ENCODE results near the gene UBLCP1. TPM values are rescaled to one million over a fixed set of nuclear protein-coding genes. Genes with fewer than 3 reads are reported as not detected.

The UBLCP1 gene
- total RNA-seq, 2 experiments from 2014 or later: 11.3 to 24.9 TPM

DNA sequence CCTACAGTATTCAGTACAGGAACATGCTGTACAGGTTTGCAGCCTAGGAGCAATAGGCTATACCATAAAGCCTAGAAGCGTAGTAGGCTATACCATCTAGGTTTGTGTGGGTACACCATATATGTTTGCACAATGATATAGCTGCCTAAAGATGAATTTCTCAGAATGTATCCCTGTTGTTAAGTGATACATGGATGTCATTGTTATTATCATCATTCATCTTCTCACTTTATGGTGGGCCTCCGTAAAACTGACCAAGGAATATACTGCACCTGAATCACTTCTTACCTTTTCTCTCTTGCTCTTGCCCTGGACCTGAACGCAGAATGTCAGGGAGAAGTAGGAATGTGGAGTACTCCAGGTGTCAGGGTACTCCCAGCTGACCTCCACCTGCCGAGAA lies 55.4 kb downstream of the UBLCP1 start:
- no peak overlapping the region for H3K27ac ChIP-seq (ENCODE audit: low read depth, low read length, poor library complexity, severe bottlenecking)
- H2AFZ ChIP-seq (ENCODE audit: low read length): no peak overlapping the region
- H3K4me1 ChIP-seq (ENCODE audit: insufficient read depth, low read length, poor library complexity, severe bottlenecking): no peaks in the 10 kb centered on the region
- no peak for DNase-seq (ENCODE audit: low spot score)
- no peak overlapping the region for H3K4me2 ChIP-seq (ENCODE audit: low read length)
- ChIA-PET POLR2A (interaction anchor here (0.5 kb wide), 1 partner anchor 332 kb away, joined by 3 read pairs; no protein-coding TSS in a partner anchor), CTCF (ENCODE audit: unreplicated experiment) (interaction anchor here (1.5 kb wide), 1 partner anchor 163 kb away, joined by 4 read pairs; no protein-coding TSS in a partner anchor)
- H4K20me1 ChIP-seq (ENCODE audit: insufficient read depth, low read length): no peaks in the 10 kb centered on the region
- no TSS peak for BruUV-seq (replicated peaks)
- intact Hi-C loops (cut with micrococcal nuclease; ENCODE audit: unreplicated experiment): no loop called here
- H3K9me3 ChIP-seq (ENCODE audit: low read length): no peaks in the 10 kb centered on the region
- TF ChIP-seq, protein P1, sequence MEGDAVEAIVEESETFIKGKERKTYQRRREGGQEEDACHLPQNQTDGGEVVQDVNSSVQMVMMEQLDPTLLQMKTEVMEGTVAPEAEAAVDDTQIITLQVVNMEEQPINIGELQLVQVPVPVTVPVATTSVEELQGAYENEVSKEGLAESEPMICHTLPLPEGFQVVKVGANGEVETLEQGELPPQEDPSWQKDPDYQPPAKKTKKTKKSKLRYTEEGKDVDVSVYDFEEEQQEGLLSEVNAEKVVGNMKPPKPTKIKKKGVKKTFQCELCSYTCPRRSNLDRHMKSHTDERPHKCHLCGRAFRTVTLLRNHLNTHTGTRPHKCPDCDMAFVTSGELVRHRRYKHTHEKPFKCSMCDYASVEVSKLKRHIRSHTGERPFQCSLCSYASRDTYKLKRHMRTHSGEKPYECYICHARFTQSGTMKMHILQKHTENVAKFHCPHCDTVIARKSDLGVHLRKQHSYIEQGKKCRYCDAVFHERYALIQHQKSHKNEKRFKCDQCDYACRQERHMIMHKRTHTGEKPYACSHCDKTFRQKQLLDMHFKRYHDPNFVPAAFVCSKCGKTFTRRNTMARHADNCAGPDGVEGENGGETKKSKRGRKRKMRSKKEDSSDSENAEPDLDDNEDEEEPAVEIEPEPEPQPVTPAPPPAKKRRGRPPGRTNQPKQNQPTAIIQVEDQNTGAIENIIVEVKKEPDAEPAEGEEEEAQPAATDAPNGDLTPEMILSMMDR (conservative IDR thresholded peaks at IDR 0.05; ENCODE audit: low read length): no peak
- TF ChIP-seq EZH2phosphoT487 (IDR thresholded peaks at IDR 0.05; ENCODE audit: borderline replicate concordance, low read depth, low read length): no peak
- H3K9me2 ChIP-seq (ENCODE audit: insufficient read depth, low read length): no peaks in the 10 kb centered on the region
- H3K36me3 ChIP-seq (ENCODE audit: insufficient read depth, low read length): no peaks in the 10 kb centered on the region
- H3K4me3 ChIP-seq (ENCODE audit: low read depth, low read length, poor library complexity, severe bottlenecking): no peak overlapping the region
- H3K79me2 ChIP-seq (ENCODE audit: insufficient read depth, low read depth, low read length): no peaks in the 10 kb centered on the region

DNA sequence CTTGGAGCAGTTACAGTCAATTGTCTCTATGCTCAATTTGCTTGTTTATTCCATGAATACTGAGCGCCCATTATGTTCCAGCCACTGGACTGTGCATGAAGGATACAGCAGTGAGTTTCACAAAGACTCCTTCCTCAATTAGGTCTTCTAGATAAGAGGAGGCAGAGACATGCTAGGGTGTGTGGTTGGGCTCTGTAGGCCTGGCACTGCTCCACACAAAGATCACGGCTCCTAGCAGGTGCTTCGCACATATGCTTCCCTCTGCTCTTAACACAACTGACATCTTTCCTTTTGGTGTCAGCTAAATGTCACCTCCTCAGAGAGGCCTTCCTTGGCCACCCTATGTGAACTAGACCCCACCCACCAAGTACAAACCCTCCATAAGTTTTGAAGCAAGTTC lies 56.3 kb downstream of the UBLCP1 start:
- CTCF ChIA-PET (ENCODE audit: unreplicated experiment): no interaction called here
- no peak overlapping the region for H3K4me2 ChIP-seq (ENCODE audit: low read length)
- H3K4me3 ChIP-seq (ENCODE audit: low read depth, low read length, poor library complexity, severe bottlenecking): no peak overlapping the region
- H3K9me3 ChIP-seq (ENCODE audit: low read length): no peaks in the 10 kb centered on the region
- DNase-seq (ENCODE audit: low spot score): no peak
- intact Hi-C loops (cut with micrococcal nuclease; ENCODE audit: unreplicated experiment): no loop called here
- H3K36me3 ChIP-seq (ENCODE audit: insufficient read depth, low read length): no peaks in the 10 kb centered on the region
- TF ChIP-seq, protein P1 (conservative IDR thresholded peaks at IDR 0.05; ENCODE audit: low read length): no peak
- TF ChIP-seq EZH2phosphoT487 (IDR thresholded peaks at IDR 0.05; ENCODE audit: borderline replicate concordance, low read depth, low read length): no peak
- H4K20me1 ChIP-seq (ENCODE audit: insufficient read depth, low read length): no peaks in the 10 kb centered on the region
- H3K4me1 ChIP-seq (ENCODE audit: insufficient read depth, low read length, poor library complexity, severe bottlenecking): no peaks in the 10 kb centered on the region
- no peak overlapping the region for H2AFZ ChIP-seq (ENCODE audit: low read length)
- POLR2A ChIA-PET: interaction anchor here (1.9 kb wide), 1 partner anchor 8 kb away, joined by 6 read pairs; no protein-coding TSS in a partner anchor
- no peaks in the 10 kb centered on the region for H3K9me2 ChIP-seq (ENCODE audit: insufficient read depth, low read length)
- no peak overlapping the region for H3K27ac ChIP-seq (ENCODE audit: low read depth, low read length, poor library complexity, severe bottlenecking)
- BruUV-seq (replicated peaks): no TSS peak
- no peaks in the 10 kb centered on the region for H3K79me2 ChIP-seq (ENCODE audit: insufficient read depth, low read depth, low read length)

DNA sequence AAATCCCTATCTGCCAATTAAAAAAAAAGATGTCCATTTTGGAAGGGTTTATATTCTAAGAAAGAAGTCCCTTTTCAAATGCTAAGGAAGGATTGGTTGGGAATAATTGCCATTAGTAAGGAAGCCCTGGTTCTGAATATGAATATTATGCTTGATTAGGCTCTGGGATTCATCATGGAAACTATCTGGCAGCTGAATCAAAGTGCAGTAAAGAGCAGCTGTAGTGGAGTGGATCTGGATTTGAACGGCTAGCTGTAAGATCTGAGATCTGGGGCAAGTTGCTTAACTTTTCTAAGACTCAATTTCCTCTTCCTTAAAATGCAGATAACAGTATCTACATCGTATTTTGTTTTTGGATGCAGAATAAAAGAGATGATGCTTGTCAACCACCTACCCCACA lies 56.7 kb downstream of the UBLCP1 start:
- Histone ChIP-seq H3K36me3 (ENCODE audit: insufficient read depth, low read length) (no peaks in the 10 kb centered on the region), H3K27ac (ENCODE audit: low read depth, low read length, poor library complexity, severe bottlenecking) (no peak overlapping the region), H3K9me2 (ENCODE audit: insufficient read depth, low read length) (no peaks in the 10 kb centered on the region), H2AFZ (ENCODE audit: low read length) (no peak overlapping the region), H3K4me2 (ENCODE audit: low read length) (no peak overlapping the region), H4K20me1 (ENCODE audit: insufficient read depth, low read length) (no peaks in the 10 kb centered on the region), H3K9me3 (ENCODE audit: low read length) (no peaks in the 10 kb centered on the region), H3K4me3 (ENCODE audit: low read depth, low read length, poor library complexity, severe bottlenecking) (no peak overlapping the region), H3K4me1 (ENCODE audit: insufficient read depth, low read length, poor library complexity, severe bottlenecking) (no peaks in the 10 kb centered on the region), H3K79me2 (ENCODE audit: insufficient read depth, low read depth, low read length) (no peaks in the 10 kb centered on the region)
- no peak for DNase-seq (ENCODE audit: low spot score)
- BruUV-seq (replicated peaks): no TSS peak
- TF ChIP-seq EZH2phosphoT487 (IDR thresholded peaks at IDR 0.05; ENCODE audit: borderline replicate concordance, low read depth, low read length): no peak
- TF ChIP-seq, protein P1 (conservative IDR thresholded peaks at IDR 0.05; ENCODE audit: low read length): no peak
- intact Hi-C loops (cut with micrococcal nuclease; ENCODE audit: unreplicated experiment): no loop called here
- POLR2A ChIA-PET: interaction anchor here (1.9 kb wide), 1 partner anchor 9 kb away, joined by 6 read pairs; no protein-coding TSS in a partner anchor
- CTCF ChIA-PET (ENCODE audit: unreplicated experiment): no interaction called here
